Thyroid gland (tissue), 4 donors: ENCODE measurements around the gene AP3S2. TPM values are rescaled to one million over a fixed set of nuclear protein-coding genes. Genes with fewer than 3 reads are reported as not detected.

ENCODE experiments used
- DNase-seq, 2 donors: peaks; one replicate each; pipeline ENCODE4 v3.0.0-alpha.2; 2019
- H3K27ac ChIP-seq, 3 donors: fragments of 200-600 bp; sonication (generic); 1 replicate in 2 of 3; 2 replicates in 1 of 3; pipeline ENCODE4 v1.5.1; 2016 to 2019; ENCODE audit warnings: mild to moderate bottlenecking in 1 of 3, moderate library complexity in 1 of 3
- H3K27me3 ChIP-seq: fragments of 200-600 bp; sonication (generic); one replicate; pipeline ENCODE4 v1.5.1; 2019
- H3K36me3 ChIP-seq, 2 donors: fragments of 200-600 bp; sonication (generic); one replicate each; pipeline ENCODE4 v1.5.1; 2016 to 2019
- H3K4me1 ChIP-seq, 2 donors: fragments of 200-600 bp; sonication (generic); one replicate each; pipeline ENCODE4 v1.5.1; 2017 to 2019
- H3K4me3 ChIP-seq, 3 donors: fragments of 200-600 bp; sonication (generic); replicated peaks in 1 of 3; 1 replicate in 2 of 3; 2 replicates in 1 of 3; pipeline ENCODE4 v1.5.1; 2016; ENCODE audit warnings: mild to moderate bottlenecking in 1 of 3
- H3K9me3 ChIP-seq: fragments of 200-600 bp; sonication (generic); one replicate; pipeline ENCODE4 v1.5.1; 2017
- CTCF ChIP-seq, 6 experiments: fragments of 200-600 bp in 3 of 6; fragments of 450-650 bp in 3 of 6; sonication (generic) in 3 of 6; IDR thresholded peaks; one replicate each; pipeline ENCODE4 v1.5.1; 2016 to 2019; ENCODE audit warnings: antibody characterized with exemption in 6 of 6, mild to moderate bottlenecking in 2 of 6, inconsistent platforms in 1 of 6, moderate library complexity in 1 of 6
- POLR2A ChIP-seq, 2 donors: fragments of 450-650 bp; IDR thresholded peaks; one replicate each; pipeline ENCODE4 v1.6.1; 2017; ENCODE audit warnings: antibody characterized with exemption in 2 of 2, mild to moderate bottlenecking in 2 of 2, moderate library complexity in 1 of 2
- WGBS, 2 donors: methylation state at CpG; one replicate each; pipeline ENCODE4 v1.1.5; 2017; 5-methylcytosine and 5-hydroxymethylcytosine counted together
- intact Hi-C: fragments of 100-400 bp; cut with DNase I; formaldehyde crosslinking; loops from one replicate; pipeline ENCODE4 v1.15.1; 2023
- total RNA-seq, 4 donors: library from RNA; depleted of rRNA; stranded (reverse); fragments of >200 nt; gene quantifications; one replicate each; pipeline ENCODE4 v1.2.3, GENCODE V29; 2016

Gene AP3S2
- total RNA-seq, 4 donors from 2014 or later, result 59.6 to 98.6 (median 67.6) TPM

DNA sequence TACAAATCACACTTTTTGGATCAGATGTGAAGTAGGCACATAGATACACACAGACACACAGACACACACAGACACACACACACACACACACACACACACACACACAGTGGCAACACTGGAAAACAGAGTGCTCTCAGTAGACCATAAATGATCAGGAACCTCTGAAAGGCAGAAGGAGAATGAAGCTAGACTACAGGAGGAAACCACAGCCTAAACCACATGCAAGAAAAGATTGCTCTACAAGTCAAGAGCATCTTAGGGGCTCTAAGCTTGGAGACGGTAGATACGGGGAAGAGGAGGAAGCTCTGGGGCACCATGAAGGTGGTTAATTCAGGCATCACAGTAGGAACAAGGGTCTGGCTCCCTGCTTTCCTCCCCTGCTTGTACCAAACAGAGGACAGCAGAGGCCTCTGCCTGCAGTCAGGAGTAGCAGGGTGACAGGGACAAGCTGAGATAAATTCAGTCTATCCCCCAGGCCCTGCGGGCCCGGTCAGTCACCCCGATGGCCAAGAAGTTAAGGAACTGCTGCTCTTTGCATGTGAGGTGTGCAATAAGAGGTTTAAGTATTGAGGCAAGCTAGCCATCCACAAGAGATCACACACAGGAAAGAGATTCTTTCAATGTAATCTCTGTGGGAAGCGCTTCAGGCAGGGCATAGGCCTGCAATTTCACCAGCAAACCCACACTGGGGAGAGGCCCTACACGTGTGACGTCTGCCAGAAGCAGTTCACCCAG lies 42.4 kb upstream of the AP3S2 start:
- Histone ChIP-seq H3K27me3 (no peaks in the 10 kb centered on the region), H3K4me3 (no peak overlapping the region), H3K4me1 (no peaks in the 10 kb centered on the region), H3K9me3 (no peaks in the 10 kb centered on the region), H3K36me3 (no peaks in the 10 kb centered on the region), H3K27ac (no peak overlapping the region)
- TF ChIP-seq POLR2A (IDR thresholded peaks at IDR 0.05), result no peak
- no peak for TF ChIP-seq CTCF (IDR thresholded peaks at IDR 0.05)
- no peak for DNase-seq
- intact Hi-C loops, result no loop called here
- WGBS, 2 donors, result 77 to 88% methylated on average over 8 of the region's 8 CpGs

DNA sequence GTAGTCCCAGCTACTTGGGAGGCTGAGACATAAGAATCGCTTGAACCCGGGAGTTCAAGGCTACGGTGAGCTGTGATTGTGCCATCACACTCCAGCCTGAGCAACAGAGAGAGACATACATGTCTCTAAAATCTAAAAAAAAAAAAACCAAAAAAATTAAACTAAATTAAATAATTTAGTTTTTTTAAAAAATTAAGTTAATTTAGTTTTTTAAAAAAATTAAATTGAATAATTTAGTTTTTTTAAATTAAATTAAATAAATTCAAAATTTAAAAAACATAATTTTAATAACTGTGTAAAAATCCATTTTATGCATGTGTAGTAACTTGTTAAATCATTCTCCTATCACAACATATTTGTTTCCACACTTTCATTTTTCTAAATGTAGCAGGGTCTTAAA lies 39.1 kb upstream of the AP3S2 start:
- 95 to 96% methylated on average over 3 of the region's 3 CpGs for WGBS, 2 donors

GRCh38 chr15:89928421-89928820 lies 34.6 kb upstream of the AP3S2 start:
- H3K36me3 ChIP-seq, result no peaks in the 10 kb centered on the region
- WGBS, 2 donors, result 77 to 88% methylated on average over 4 of the region's 4 CpGs

More for the DNA sequence above, 39.1 kb upstream of the AP3S2 start:
- intact Hi-C loops, result no loop called here
- no peak for DNase-seq
- Histone ChIP-seq H3K9me3 (no peaks in the 10 kb centered on the region), H3K27ac (no peak overlapping the region), H3K36me3 (no peaks in the 10 kb centered on the region), H3K4me3 (no peak overlapping the region), H3K27me3 (no peaks in the 10 kb centered on the region), H3K4me1 (no peaks in the 10 kb centered on the region)
- TF ChIP-seq POLR2A (IDR thresholded peaks at IDR 0.05) (no peak), CTCF (IDR thresholded peaks at IDR 0.05) (no peak)

DNA sequence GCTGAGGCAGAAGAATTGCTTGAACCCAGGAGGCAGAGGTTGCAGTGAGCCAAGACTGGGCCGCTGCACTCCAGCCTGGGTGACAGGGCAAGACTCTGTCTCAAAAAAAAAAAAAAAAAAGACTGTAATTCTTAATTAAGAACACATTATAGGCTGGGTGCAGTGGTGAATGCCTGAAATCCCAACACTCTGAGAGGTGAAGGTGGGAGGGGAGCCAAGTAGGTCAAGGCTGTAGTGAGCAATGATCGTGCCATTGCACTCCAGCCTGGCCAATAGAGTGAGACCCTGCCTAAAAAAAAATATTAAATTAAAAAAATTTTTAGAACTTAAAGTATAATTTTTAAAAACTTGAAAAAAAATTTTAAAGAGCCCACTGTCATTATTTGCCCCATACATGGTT lies 32.4 kb upstream of the AP3S2 start:
- Histone ChIP-seq H3K36me3 (no peaks in the 10 kb centered on the region), H3K9me3 (no peaks in the 10 kb centered on the region), H3K4me3 (no peak overlapping the region), H3K27ac (peak overlapping the region in 1 of 3 donors; percentile 3), H3K4me1 (no peaks in the 10 kb centered on the region), H3K27me3 (no peaks in the 10 kb centered on the region)
- DNase-seq, result peak; percentile 74 to 78
- intact Hi-C loops, result no loop called here
- TF ChIP-seq CTCF (IDR thresholded peaks at IDR 0.05) (no peak), POLR2A (IDR thresholded peaks at IDR 0.05) (no peak)
- WGBS, 2 donors, result 28 to 38% methylated on average over 2 of the region's 2 CpGs

More at GRCh38 chr15:89928421-89928820, 34.6 kb upstream of the AP3S2 start:
- H3K27ac ChIP-seq, result no peak overlapping the region
- no peak for TF ChIP-seq CTCF (IDR thresholded peaks at IDR 0.05)
- no peak for TF ChIP-seq POLR2A (IDR thresholded peaks at IDR 0.05)
- no peaks in the 10 kb centered on the region for H3K4me1 ChIP-seq
- no peaks in the 10 kb centered on the region for H3K9me3 ChIP-seq
- intact Hi-C loops, result no loop called here
- no peak overlapping the region for H3K4me3 ChIP-seq
- H3K27me3 ChIP-seq, result no peaks in the 10 kb centered on the region
- no peak for DNase-seq

- H3K27me3 ChIP-seq, result no peaks in the 10 kb centered on the region
- 69 to 75% methylated on average over 4 of the region's 4 CpGs for WGBS, 2 donors
- H3K4me1 ChIP-seq, result peaks cover 0 to 19% of the 10 kb centered on the region in 2 donors
- H3K36me3 ChIP-seq, result no peaks in the 10 kb centered on the region
- intact Hi-C loops, result loop anchor here (10.0 kb wide), 1 partner anchor 57 kb away; no protein-coding TSS in a partner anchor
- DNase-seq, result peak; percentile 32 to 44
- no peaks in the 10 kb centered on the region for H3K9me3 ChIP-seq
- H3K27ac ChIP-seq, result peak overlapping the region in 1 of 3 donors; percentile 54
- no peak for TF ChIP-seq POLR2A (IDR thresholded peaks at IDR 0.05)
- no peak for TF ChIP-seq CTCF (IDR thresholded peaks at IDR 0.05)
- no peak overlapping the region for H3K4me3 ChIP-seq
Measured at GRCh38 chr15:89917442-89918101, 23.8 kb upstream of the AP3S2 start.
